Activated naive CD4-positive, alpha-beta T cell (primary cell): ENCODE results near the gene POU3F1.

Experiments
- DNase-seq, 4 experiments: peaks; one replicate each; lab custom pipeline; 2025; lab: John Stamatoyannopoulos, UW

The POU3F1 gene

GRCh38 chr1:38073534-38074301, 27.1 kb upstream of the POU3F1 start:
- no peak for DNase-seq

GRCh38 chr1:38072858-38073257, 26.3 kb upstream of the POU3F1 start:
- no peak for DNase-seq

- no peak for DNase-seq
These were observed 25.0 kb upstream of the POU3F1 start for GRCh38 chr1:38071312-38072256.

- DNase-seq = no peak
These were observed 22.4 kb upstream of the POU3F1 start for GRCh38 chr1:38068980-38069340.

GRCh38 chr1:38068220-38068979, 21.8 kb upstream of the POU3F1 start:
- DNase-seq = no peak

- no peak for DNase-seq
These were observed 17.8 kb upstream of the POU3F1 start for GRCh38 chr1:38064197-38064903.

GRCh38 chr1:38063616-38064015, 17.0 kb upstream of the POU3F1 start:
- no peak for DNase-seq

- no peak for DNase-seq
These were observed 16.0 kb upstream of the POU3F1 start for GRCh38 chr1:38062361-38063288.

GRCh38 chr1:38061883-38062328, 15.3 kb upstream of the POU3F1 start:
- DNase-seq = no peak

GRCh38 chr1:38061290-38061689, 14.7 kb upstream of the POU3F1 start:
- no peak for DNase-seq

- DNase-seq = no peak
These were observed 13.9 kb upstream of the POU3F1 start for GRCh38 chr1:38060498-38060897.

- DNase-seq = no peak
These were observed 13.2 kb upstream of the POU3F1 start for GRCh38 chr1:38059635-38060250.

- no peak for DNase-seq
These were observed 9.4 kb upstream of the POU3F1 start for GRCh38 chr1:38055965-38056364.

- DNase-seq = no peak
These were observed 8.8 kb upstream of the POU3F1 start for GRCh38 chr1:38055398-38055797.

GRCh38 chr1:38053416-38054091, 7.0 kb upstream of the POU3F1 start:
- DNase-seq = no peak

- DNase-seq = no peak
These were observed 6.3 kb upstream of the POU3F1 start for GRCh38 chr1:38052750-38053415.

- no peak for DNase-seq
These were observed 4.5 kb upstream of the POU3F1 start for GRCh38 chr1:38051079-38051543.

- DNase-seq = no peak
These were observed 3.9 kb upstream of the POU3F1 start for GRCh38 chr1:38050397-38051078.
